ENCODE results near the gene BSND.

BSND gene

GRCh38 chr1:55049271-55049913 is 50.7 kb downstream of the BSND start:
- DNase-seq = no peak

- no peak for DNase-seq
Measured at GRCh38 chr1:55049914-55050278, 51.2 kb downstream of the BSND start.

GRCh38 chr1:55050283-55050682 is 51.5 kb downstream of the BSND start:
- DNase-seq = no peak

- DNase-seq = no peak
Measured at GRCh38 chr1:55051169-55051568, 52.4 kb downstream of the BSND start.

GRCh38 chr1:55051621-55052020 is 52.9 kb downstream of the BSND start:
- DNase-seq = no peak

- no peak for DNase-seq
Measured at GRCh38 chr1:55052221-55053142, 53.7 kb downstream of the BSND start.

GRCh38 chr1:55053265-55053954 is 54.7 kb downstream of the BSND start:
- DNase-seq = no peak

- DNase-seq = no peak
Measured at GRCh38 chr1:55054396-55054795, 55.7 kb downstream of the BSND start.

GRCh38 chr1:55055084-55055882 is 56.5 kb downstream of the BSND start:
- no peak for DNase-seq

- no peak for DNase-seq
Measured at GRCh38 chr1:55055951-55056631, 57.4 kb downstream of the BSND start.

GRCh38 chr1:55056632-55056992 is 57.9 kb downstream of the BSND start:
- no peak for DNase-seq

- no peak for DNase-seq
Measured at GRCh38 chr1:55057270-55057955, 58.7 kb downstream of the BSND start.

GRCh38 chr1:55057956-55058298 is 59.2 kb downstream of the BSND start:
- no peak for DNase-seq

- DNase-seq = no peak
Measured at GRCh38 chr1:55059302-55060132, 60.8 kb downstream of the BSND start.

- no peak for DNase-seq
Measured at GRCh38 chr1:55060133-55060999, 61.6 kb downstream of the BSND start.

- DNase-seq = no peak
Measured at GRCh38 chr1:55061000-55061705, 62.4 kb downstream of the BSND start.
